ENCODE results near the gene JAKMIP1.

DNA sequence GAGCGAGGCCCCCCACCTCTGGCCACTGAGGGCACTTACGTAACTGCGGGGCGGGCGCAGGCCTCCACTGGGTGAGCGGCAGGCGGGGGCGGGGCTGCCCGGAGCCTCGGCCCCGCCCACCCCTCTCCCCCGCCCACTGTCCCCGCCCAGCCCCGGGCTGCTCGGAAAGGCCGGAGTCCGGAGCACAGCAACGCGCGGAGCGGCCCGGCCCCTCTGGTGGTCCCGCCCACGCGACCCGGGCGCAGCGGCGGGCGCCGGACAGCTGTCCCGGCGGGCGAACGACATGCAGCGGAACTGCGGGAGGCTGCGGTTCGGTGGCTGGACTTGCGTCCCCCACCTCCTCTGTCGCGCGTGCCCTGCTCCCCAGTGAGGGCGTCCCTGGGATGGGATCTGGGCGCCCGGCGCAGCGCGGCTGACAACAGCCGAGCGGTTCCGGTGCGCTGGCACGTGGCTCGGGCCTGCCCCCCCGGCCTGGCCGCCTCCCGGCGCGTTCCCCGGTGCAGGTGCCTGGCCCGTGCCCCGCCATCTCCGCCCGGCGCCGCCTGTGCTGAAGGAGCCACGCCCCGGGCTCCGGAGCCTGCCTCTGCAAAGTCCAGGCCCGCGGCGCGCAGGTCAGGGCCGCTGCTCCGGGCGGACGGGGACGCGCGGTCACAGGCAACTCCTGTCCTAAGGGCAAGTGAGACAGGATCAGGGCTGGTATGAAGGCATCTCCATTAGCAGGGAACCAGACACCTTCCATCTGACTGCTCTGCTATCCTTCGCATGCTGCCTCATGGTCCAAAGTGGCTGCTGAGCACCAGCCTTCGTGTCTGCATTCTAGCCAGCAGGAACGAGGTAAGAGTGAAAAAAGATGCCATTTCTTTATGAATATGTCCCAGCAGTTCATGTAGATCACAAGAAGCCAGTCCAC lies 21.8 kb upstream of the JAKMIP1 start:
- TF ChIP-seq, protein P1, sequence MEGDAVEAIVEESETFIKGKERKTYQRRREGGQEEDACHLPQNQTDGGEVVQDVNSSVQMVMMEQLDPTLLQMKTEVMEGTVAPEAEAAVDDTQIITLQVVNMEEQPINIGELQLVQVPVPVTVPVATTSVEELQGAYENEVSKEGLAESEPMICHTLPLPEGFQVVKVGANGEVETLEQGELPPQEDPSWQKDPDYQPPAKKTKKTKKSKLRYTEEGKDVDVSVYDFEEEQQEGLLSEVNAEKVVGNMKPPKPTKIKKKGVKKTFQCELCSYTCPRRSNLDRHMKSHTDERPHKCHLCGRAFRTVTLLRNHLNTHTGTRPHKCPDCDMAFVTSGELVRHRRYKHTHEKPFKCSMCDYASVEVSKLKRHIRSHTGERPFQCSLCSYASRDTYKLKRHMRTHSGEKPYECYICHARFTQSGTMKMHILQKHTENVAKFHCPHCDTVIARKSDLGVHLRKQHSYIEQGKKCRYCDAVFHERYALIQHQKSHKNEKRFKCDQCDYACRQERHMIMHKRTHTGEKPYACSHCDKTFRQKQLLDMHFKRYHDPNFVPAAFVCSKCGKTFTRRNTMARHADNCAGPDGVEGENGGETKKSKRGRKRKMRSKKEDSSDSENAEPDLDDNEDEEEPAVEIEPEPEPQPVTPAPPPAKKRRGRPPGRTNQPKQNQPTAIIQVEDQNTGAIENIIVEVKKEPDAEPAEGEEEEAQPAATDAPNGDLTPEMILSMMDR (IDR thresholded peaks at IDR 0.05; ENCODE audit: low read depth, low read length, poor library complexity, severe bottlenecking): no peak
- no peak for TF ChIP-seq EZH2phosphoT487 (IDR thresholded peaks at IDR 0.05; ENCODE audit: borderline replicate concordance, low read length)
